Heart left ventricle (tissue), 16 donors: ENCODE data around the gene MAP1LC3B. TPM values are rescaled to one million over a fixed set of nuclear protein-coding genes. Genes with fewer than 3 reads are reported as not detected.

Source experiments
- ATAC-seq, 4 donors: fragments of 200-7000 bp; cut with Tn5 transposase; one replicate each; pipeline ENCODE4 v1.9.1; 2020 to 2022; ENCODE audit warnings: moderate library complexity in 4 of 4, mild to moderate bottlenecking in 3 of 4, moderate number of reproducible peaks in 1 of 4
- DNase-seq, 5 donors: peaks; one replicate each; pipeline ENCODE4 v3.0.0-alpha.2; 2020
- H3K27ac ChIP-seq, 12 donors: fragments of 200-600 bp; sonication (generic) in 4 of 12; one replicate each; pipeline versions ENCODE4 v1.5.0 to v1.8.0; 2016 to 2022; ENCODE audit warnings: mild to moderate bottlenecking in 2 of 12
- H3K27me3 ChIP-seq, 9 donors: fragments of 200-600 bp; sonication (generic) in 2 of 9; one replicate each; pipeline versions ENCODE4 v1.5.1 to v1.8.0; 2016 to 2022; ENCODE audit warnings: mild to moderate bottlenecking in 3 of 9
- H3K36me3 ChIP-seq, 9 donors: fragments of 200-600 bp; sonication (generic) in 2 of 9; one replicate each; pipeline versions ENCODE4 v1.5.0 to v1.8.0; 2018 to 2022; ENCODE audit warnings: mild to moderate bottlenecking in 2 of 9
- H3K4me1 ChIP-seq, 12 donors: fragments of 200-600 bp; sonication (generic) in 4 of 12; one replicate each; pipeline versions ENCODE4 v1.5.0 to v1.8.0; 2016 to 2022; ENCODE audit warnings: mild to moderate bottlenecking in 3 of 12
- H3K4me3 ChIP-seq, 12 donors: fragments of 200-600 bp; sonication (generic) in 4 of 12; one replicate each; pipeline versions ENCODE4 v1.5.0 to v1.8.0; 2017 to 2022; ENCODE audit warnings: mild to moderate bottlenecking in 9 of 12, moderate library complexity in 4 of 12
- H3K9me3 ChIP-seq, 12 donors: fragments of 200-600 bp; sonication (generic) in 4 of 12; one replicate each; pipeline versions ENCODE4 v1.5.0 to v1.8.0; 2016 to 2022; ENCODE audit warnings: mild to moderate bottlenecking in 1 of 12
- CTCF ChIP-seq, 12 donors: fragments of 200-600 bp; sonication (generic) in 4 of 12; IDR thresholded peaks; one replicate each; pipeline versions ENCODE4 v1.5.0 to v1.8.0; 2018 to 2022; ENCODE audit warnings: antibody characterized with exemption in 12 of 12, mild to moderate bottlenecking in 5 of 12
- POLR2A ChIP-seq, 2 donors: fragments of 450-650 bp; IDR thresholded peaks; one replicate each; pipeline ENCODE4 v1.6.1; 2017; ENCODE audit warnings: antibody characterized with exemption in 2 of 2, mild to moderate bottlenecking in 2 of 2, moderate library complexity in 2 of 2
- WGBS, 4 donors: extraction: QIAGEN DNeasy Blood & Tissue Kit in 2 of 4; methylation state at CpG; one replicate each; pipeline versions ENCODE4 v1.1.5 to v1.1.7; 2013 to 2018; 5-methylcytosine and 5-hydroxymethylcytosine counted together
- intact Hi-C, 10 donors: fragments of 100-400 bp; cut with DNase I; formaldehyde crosslinking; loops; one replicate each; pipeline versions ENCODE4 v1.11.1 to v1.14.2; 2022
- polyA plus RNA-seq, 2 donors: library from polyadenylated mRNA; stranded (reverse); fragments of 200-250 nt; gene quantifications; one replicate each; pipeline ENCODE4 v1.2.3, GENCODE V29; 2013
- total RNA-seq, 9 donors: library from RNA; depleted of rRNA in 2 of 9; stranded (reverse); fragments of >200 nt in 2 of 9; fragmentation: NEBNext Ultra II Directional in 3 of 9; extraction: Animal tissue kit (Norgen Biotek cat#: 25700) in 3 of 9; gene quantifications; one replicate each; pipeline versions ENCODE4 v1.1.0 to v1.2.4, GENCODE V29; 2016 to 2023
- donor health status: ischemic (EF 13 %, LVEDD 7.1; RV severe dilation, severe dysfunction).
- donor health status: healthy with polysubstance abuse.
- donor health status: DM: no; HTN: yes; CAD: no.
- donor health status: DM: no; HTN: no; CAD: no.
- donor health status: ischemic (EF 25% LVEDD 6.9; RV normal size, moderate dysfunction).
- donor health status: ischemic (EF 25% LVEDD 5.7; RV mildly dilated, moderate dysfunction).
- donor health status: healthy.
- donor health status: DM: yes; HTN: yes; CAD: no.
- donor health status: ischemic (EF 35%, LVEDD 5.7; RV mildly dilated, moderate dysfunction).
- donor health status: nonischemic (EF 11% LVEDD 7.7; RV severe dilation, severe dysfunction).
- donor health status: DM: yes; HTN: yes; CAD: no.
- donor health status: PGD.
- donor health status: ischemic (EF 29% LVEDD 5.4; RV normal size, mild dysfunction).
- donor health status: nonischemic (EF 23%, LVEDD 6.1; RV moderate dilation, normal function).

Gene MAP1LC3B
- total and polyA plus RNA-seq, 11 donors, result 70.7 to 263 (median 116) TPM

GRCh38 chr16:87345726-87346424 is 46.3 kb upstream of the MAP1LC3B start:
- peaks cover 0 to 29% (median 14%) of the 10 kb centered on the region in 12 donors for H3K4me1 ChIP-seq
- peaks cover 4 to 65% (median 49%) of the 10 kb centered on the region in 9 donors for H3K36me3 ChIP-seq
- TF ChIP-seq POLR2A (IDR thresholded peaks at IDR 0.05) (no peak), CTCF (IDR thresholded peaks at IDR 0.05) (no peak)
- no peak for DNase-seq
- H3K27me3 ChIP-seq, result no peaks in the 10 kb centered on the region
- H3K27ac ChIP-seq, result peak overlapping the region in 10 of 12 donors; percentile 7 to 74 (median 56)
- no peak for ATAC-seq
- H3K4me3 ChIP-seq, result no peak overlapping the region
- 91 to 95% (median 93%) methylated on average over 28 of the region's 28 CpGs for WGBS, 4 donors
- no peaks in the 10 kb centered on the region for H3K9me3 ChIP-seq
- intact Hi-C loops, result loop anchor here in 1 of 10 donors (1.0 to 2.0 kb wide), 2 partner anchors 23 to 29 kb away; partner anchors contain the start of gene C16orf95

- no peak overlapping the region for H3K27ac ChIP-seq
- ATAC-seq (no peak), DNase-seq (no peak)
- H3K4me3 ChIP-seq, result no peak overlapping the region
- H3K27me3 ChIP-seq, result no peaks in the 10 kb centered on the region
- peaks cover 4 to 59% (median 45%) of the 10 kb centered on the region in 9 donors for H3K36me3 ChIP-seq
- 93 to 95% (median 94%) methylated on average over 18 to 21 of the region's 21 CpGs for WGBS, 4 donors
- intact Hi-C loops, result no loop called here
- H3K9me3 ChIP-seq, result no peaks in the 10 kb centered on the region
- TF ChIP-seq CTCF (IDR thresholded peaks at IDR 0.05) (no peak), POLR2A (IDR thresholded peaks at IDR 0.05) (no peak)
- peaks cover 0 to 37% (median 16%) of the 10 kb centered on the region in 12 donors for H3K4me1 ChIP-seq
Measured at GRCh38 chr16:87346517-87347060, 45.5 kb upstream of the MAP1LC3B start.

GRCh38 chr16:87347932-87348615 is 44.1 kb upstream of the MAP1LC3B start:
- intact Hi-C loops, result no loop called here
- no peaks in the 10 kb centered on the region for H3K27me3 ChIP-seq
- no peak overlapping the region for H3K4me3 ChIP-seq
- 93 to 98% (median 94%) methylated on average over 13 of the region's 13 CpGs for WGBS, 4 donors
- peaks cover 0 to 49% (median 32%) of the 10 kb centered on the region in 9 donors for H3K36me3 ChIP-seq
- no peak overlapping the region for H3K27ac ChIP-seq
- DNase-seq (no peak), ATAC-seq (no peak)
- no peaks in the 10 kb centered on the region for H3K9me3 ChIP-seq
- peaks cover 0 to 40% (median 16%) of the 10 kb centered on the region in 12 donors for H3K4me1 ChIP-seq
- TF ChIP-seq POLR2A (IDR thresholded peaks at IDR 0.05), result no peak

- Histone ChIP-seq H3K4me3 (no peak overlapping the region), H3K27me3 (no peaks in the 10 kb centered on the region), H3K36me3 (peaks cover 0 to 46% (median 29%) of the 10 kb centered on the region in 9 donors), H3K4me1 (peaks cover 0 to 39% (median 15%) of the 10 kb centered on the region in 12 donors), H3K9me3 (no peaks in the 10 kb centered on the region), H3K27ac (no peak overlapping the region)
- no peak for TF ChIP-seq CTCF (IDR thresholded peaks at IDR 0.05)
- TF ChIP-seq POLR2A (IDR thresholded peaks at IDR 0.05), result no peak
- no peak for ATAC-seq
- 91 to 93% (median 93%) methylated on average over 10 to 13 of the region's 13 CpGs for WGBS, 4 donors
- DNase-seq, result no peak
- intact Hi-C loops, result no loop called here
Measured at GRCh38 chr16:87348616-87349157, 43.4 kb upstream of the MAP1LC3B start.
